AG04450 (cell line): Measurements from ENCODE around the gene CYSTM1. TPM values are rescaled to one million over a fixed set of nuclear protein-coding genes. Genes with fewer than 3 reads are reported as not detected.

Experiments
- CTCF ChIA-PET: fragments of 300-600, 350-600 bp; formaldehyde crosslinking; extraction: SDS; loops from one replicate; lab custom pipeline; 2022; ENCODE audit warnings: antibody characterized with exemption, inconsistent platforms; lab: Charles Lee
- POLR2A ChIA-PET: fragments of 350-600 bp; formaldehyde crosslinking; extraction: SDS; loops from one replicate; lab custom pipeline; 2021; ENCODE audit warnings: antibody characterized with exemption, inconsistent platforms; lab: Yijun Ruan, JAX
- DNase-seq: peaks from one replicate; pipeline ENCODE4 v3.0.0-alpha.2; 2011; ENCODE audit warnings: low read depth, low spot score
- H3K27ac ChIP-seq: one replicate; pipeline ENCODE4 v1.5.1; 2012; ENCODE audit warnings: low read depth, low read length, control low read depth
- H3K27me3 ChIP-seq: one replicate; pipeline ENCODE4 v1.6.0; 2012; ENCODE audit warnings: low read length; ENCODE audit not compliant: control insufficient read depth, insufficient read depth
- H3K4me3 ChIP-seq: 2 replicates; pipeline ENCODE4 v1.5.1; 2011; ENCODE audit warnings: mild to moderate bottlenecking, low read depth, low read length, control low read depth
- H3K9me3 ChIP-seq: 2 replicates; pipeline ENCODE4 v1.5.1; 2012; ENCODE audit warnings: low read length; ENCODE audit not compliant: control insufficient read depth, insufficient read depth
- CTCF ChIP-seq: IDR thresholded peaks from 2 replicates; pipeline ENCODE4 v1.5.1; 2011; ENCODE audit warnings: low read depth, low read length, control low read depth, inconsistent platforms
- polyA plus RNA-seq: library from polyadenylated mRNA; depleted of rRNA; stranded (reverse); fragments of >200 nt; gene quantifications from 2 replicates; pipeline ENCODE4 v1.2.3, GENCODE V29; 2011

Gene CYSTM1
- polyA plus RNA-seq, 1 experiment, result 13.1 TPM

- Histone ChIP-seq H3K9me3 (no peaks in the 10 kb centered on the region), H3K4me3 (no peak overlapping the region), H3K27ac (peak overlapping the region; percentile 63), H3K27me3 (no peaks in the 10 kb centered on the region)
- ChIA-PET CTCF (interaction anchor here (0.8 to 20.2 kb wide), 4 partner anchors 14 to 121 kb away, joined by 6 to 806 read pairs (median 8); partner anchors contain the start of gene HBEGF), POLR2A (interaction anchor here (1.4 kb wide), 1 partner anchor 10 kb away, joined by 6 read pairs; no protein-coding TSS in a partner anchor)
- no peak for TF ChIP-seq CTCF
- no peak for DNase-seq
Observed at GRCh38 chr5:140251527-140251973, 76.6 kb downstream of the CYSTM1 start.

- no peak overlapping the region for H3K4me3 ChIP-seq
- no peak for DNase-seq
- CTCF ChIA-PET, result interaction anchor here (0.6 to 20.2 kb wide), 7 partner anchors 9 to 120 kb away, joined by 3 to 806 read pairs (median 5); partner anchors contain the start of gene HBEGF
- TF ChIP-seq CTCF, result no peak
- H3K27me3 ChIP-seq, result no peaks in the 10 kb centered on the region
- POLR2A ChIA-PET, result interaction anchor here (1.4 kb wide), 1 partner anchor 9 kb away, joined by 6 read pairs; no protein-coding TSS in a partner anchor
- no peaks in the 10 kb centered on the region for H3K9me3 ChIP-seq
- peak overlapping the region; percentile 61 for H3K27ac ChIP-seq
Observed at GRCh38 chr5:140252470-140253126, 77.6 kb downstream of the CYSTM1 start.

GRCh38 chr5:140253985-140254384 is 79.0 kb downstream of the CYSTM1 start:
- DNase-seq, result no peak
- ChIA-PET POLR2A (interaction anchor here (1.3 kb wide), 1 partner anchor 92 kb away, joined by 5 read pairs; the partner anchor contains the start of gene HBEGF), CTCF (interaction anchor here (0.9 to 20.2 kb wide), 5 partner anchors 9 to 109 kb away, joined by 3 to 806 read pairs (median 4); partner anchors contain the start of gene HBEGF)
- Histone ChIP-seq H3K4me3 (no peak overlapping the region), H3K27me3 (no peaks in the 10 kb centered on the region), H3K9me3 (no peaks in the 10 kb centered on the region), H3K27ac (no peak overlapping the region)
- TF ChIP-seq CTCF, result no peak

GRCh38 chr5:140255460-140256157 is 80.6 kb downstream of the CYSTM1 start:
- no peak overlapping the region for H3K4me3 ChIP-seq
- ChIA-PET CTCF (interaction anchor here (1.1 to 8.2 kb wide), 3 partner anchors 12 to 108 kb away, joined by 5 to 98 read pairs (median 50); no protein-coding TSS in a partner anchor), POLR2A (no interaction called here)
- H3K9me3 ChIP-seq, result no peaks in the 10 kb centered on the region
- no peak overlapping the region for H3K27ac ChIP-seq
- DNase-seq, result no peak
- H3K27me3 ChIP-seq, result no peaks in the 10 kb centered on the region
- no peak for TF ChIP-seq CTCF
